ENCODE results near the gene CAB39.

Gene CAB39

GRCh38 chr2:230779607-230780006, 67.0 kb downstream of the CAB39 start:
- in situ Hi-C loops (cut with MboI; ENCODE audit: low sequenced_read_pairs), result no loop called here

GRCh38 chr2:230781130-230781797, 68.6 kb downstream of the CAB39 start:
- in situ Hi-C loops (cut with MboI; ENCODE audit: low sequenced_read_pairs), result no loop called here

GRCh38 chr2:230783101-230783500, 70.5 kb downstream of the CAB39 start:
- in situ Hi-C loops (cut with MboI; ENCODE audit: low sequenced_read_pairs), result no loop called here

GRCh38 chr2:230784795-230785194, 72.2 kb downstream of the CAB39 start:
- in situ Hi-C loops (cut with MboI; ENCODE audit: low sequenced_read_pairs), result no loop called here

- in situ Hi-C loops (cut with MboI; ENCODE audit: low sequenced_read_pairs), result no loop called here
These were observed 72.7 kb downstream of the CAB39 start for GRCh38 chr2:230785346-230785745.

GRCh38 chr2:230787101-230787500, 74.5 kb downstream of the CAB39 start:
- in situ Hi-C loops (cut with MboI; ENCODE audit: low sequenced_read_pairs), result no loop called here

GRCh38 chr2:230788554-230789175, 76.0 kb downstream of the CAB39 start:
- in situ Hi-C loops (cut with MboI; ENCODE audit: low sequenced_read_pairs), result no loop called here

- in situ Hi-C loops (cut with MboI; ENCODE audit: low sequenced_read_pairs), result no loop called here
These were observed 78.3 kb downstream of the CAB39 start for GRCh38 chr2:230790981-230791380.

GRCh38 chr2:230793572-230794359, 81.1 kb downstream of the CAB39 start:
- in situ Hi-C loops (cut with MboI; ENCODE audit: low sequenced_read_pairs), result no loop called here

- in situ Hi-C loops (cut with MboI; ENCODE audit: low sequenced_read_pairs), result no loop called here
These were observed 81.9 kb downstream of the CAB39 start for GRCh38 chr2:230794497-230794896.

GRCh38 chr2:230795856-230796255, 83.2 kb downstream of the CAB39 start:
- in situ Hi-C loops (cut with MboI; ENCODE audit: low sequenced_read_pairs), result no loop called here

- in situ Hi-C loops (cut with MboI; ENCODE audit: low sequenced_read_pairs), result no loop called here
These were observed 83.7 kb downstream of the CAB39 start for GRCh38 chr2:230796280-230796862.

GRCh38 chr2:230797515-230798495, 85.2 kb downstream of the CAB39 start:
- in situ Hi-C loops (cut with MboI; ENCODE audit: low sequenced_read_pairs), result no loop called here

GRCh38 chr2:230798769-230799399, 86.2 kb downstream of the CAB39 start:
- in situ Hi-C loops (cut with MboI; ENCODE audit: low sequenced_read_pairs), result no loop called here

GRCh38 chr2:230805353-230806017, 92.8 kb downstream of the CAB39 start:
- in situ Hi-C loops (cut with MboI; ENCODE audit: low sequenced_read_pairs), result no loop called here

- in situ Hi-C loops (cut with MboI; ENCODE audit: low sequenced_read_pairs), result no loop called here
These were observed 95.1 kb downstream of the CAB39 start for GRCh38 chr2:230807729-230808128.

GRCh38 chr2:230809015-230809414, 96.4 kb downstream of the CAB39 start:
- in situ Hi-C loops (cut with MboI; ENCODE audit: low sequenced_read_pairs), result no loop called here

- in situ Hi-C loops (cut with MboI; ENCODE audit: low sequenced_read_pairs), result no loop called here
These were observed 97.1 kb downstream of the CAB39 start for GRCh38 chr2:230809677-230810251.

- in situ Hi-C loops (cut with MboI; ENCODE audit: low sequenced_read_pairs), result no loop called here
These were observed 98.9 kb downstream of the CAB39 start for GRCh38 chr2:230811508-230811907.
